Osteoblast (primary cell): ENCODE measurements around the gene ILRUN. TPM values are rescaled to one million over a fixed set of nuclear protein-coding genes. Genes with fewer than 3 reads are reported as not detected.
"Not testable (repeated sequence)": the region's sequence is repeated elsewhere in the genome, so short reads cannot be mapped to it uniquely, and the experiment has no call there.

Source experiments
- DNase-seq: peaks from one replicate; pipeline ENCODE4 v3.0.0; 2011; ENCODE audit warnings: low spot score, mixed read lengths; ENCODE audit not compliant: insufficient read length; ENCODE audit errors: missing footprints
- H2AFZ ChIP-seq: 2 replicates; pipeline ENCODE4 v1.6.0; 2011; ENCODE audit warnings: mild to moderate bottlenecking, low read length
- H3K27ac ChIP-seq: 2 replicates; pipeline ENCODE4 v1.5.1; 2011; ENCODE audit warnings: mild to moderate bottlenecking, low read depth, low read length, moderate library complexity
- H3K27me3 ChIP-seq: 2 replicates; pipeline ENCODE4 v1.6.0; 2012; ENCODE audit warnings: mild to moderate bottlenecking, control low read depth, inconsistent platforms, low read length, moderate library complexity; ENCODE audit not compliant: insufficient read depth
- H3K36me3 ChIP-seq: 2 replicates; pipeline ENCODE4 v1.5.1; 2011; ENCODE audit warnings: mild to moderate bottlenecking, low read length, control low read depth, moderate library complexity; ENCODE audit not compliant: insufficient read depth
- H3K4me1 ChIP-seq: 2 replicates; pipeline ENCODE4 v1.5.1; 2011; ENCODE audit warnings: mild to moderate bottlenecking, low read length, control low read depth, moderate library complexity; ENCODE audit not compliant: insufficient read depth
- H3K4me2 ChIP-seq: 2 replicates; pipeline ENCODE4 v1.6.0; 2011; ENCODE audit warnings: mild to moderate bottlenecking, low read length; ENCODE audit not compliant: insufficient read depth
- H3K4me3 ChIP-seq: fragments of 200-600 bp; sonication (generic); 3 replicates; pipeline ENCODE4 v1.5.1; 2012; ENCODE audit warnings: mild to moderate bottlenecking, low read length, inconsistent platforms; ENCODE audit not compliant: insufficient read depth
- H3K79me2 ChIP-seq: 2 replicates; pipeline ENCODE4 v1.6.0; 2012; ENCODE audit warnings: mild to moderate bottlenecking, low read length, control low read depth, inconsistent platforms; ENCODE audit not compliant: insufficient read depth
- H3K9me3 ChIP-seq: 2 replicates; pipeline ENCODE4 v1.5.1; 2011; ENCODE audit warnings: low read depth, low read length, control low read depth
- H4K20me1 ChIP-seq: 2 replicates; pipeline ENCODE4 v1.6.0; 2012; ENCODE audit warnings: mild to moderate bottlenecking, low read length, control low read depth; ENCODE audit not compliant: insufficient read depth
- total RNA-seq: library from RNA; depleted of rRNA; stranded (reverse); fragments of >200 nt; gene quantifications from 2 replicates; pipeline ENCODE4 v1.2.3, GENCODE V29; 2012
- TF ChIP-seq, protein P1 (sequence below): IDR thresholded peaks from 2 replicates; pipeline ENCODE4 v1.5.1; 2011; ENCODE audit warnings: mild to moderate bottlenecking, low read depth, low read length, moderate library complexity; ENCODE audit errors: extremely low read depth

Gene ILRUN
- total RNA-seq, 1 donor, result 38.0 TPM

DNA sequence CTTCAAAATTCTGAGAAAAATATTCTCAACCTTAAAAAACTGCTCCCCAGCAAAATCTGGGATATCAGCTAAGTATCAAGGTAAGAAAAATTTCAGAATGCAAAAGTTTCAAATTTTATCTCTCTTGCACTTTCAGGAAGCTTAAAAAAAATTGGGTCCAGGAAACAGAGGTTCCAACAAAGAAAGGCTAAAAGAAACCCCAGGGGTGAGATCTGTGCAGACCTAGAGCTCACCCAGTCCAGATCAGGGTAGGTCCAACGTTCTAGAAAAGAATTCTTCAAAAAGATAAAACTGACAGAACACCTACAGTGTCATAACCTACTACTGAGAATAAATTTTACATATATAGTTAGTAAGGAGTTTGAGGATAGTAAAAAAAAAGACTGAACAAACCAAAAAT is 23.5 kb downstream of the ILRUN start:
- TF ChIP-seq, protein P1, sequence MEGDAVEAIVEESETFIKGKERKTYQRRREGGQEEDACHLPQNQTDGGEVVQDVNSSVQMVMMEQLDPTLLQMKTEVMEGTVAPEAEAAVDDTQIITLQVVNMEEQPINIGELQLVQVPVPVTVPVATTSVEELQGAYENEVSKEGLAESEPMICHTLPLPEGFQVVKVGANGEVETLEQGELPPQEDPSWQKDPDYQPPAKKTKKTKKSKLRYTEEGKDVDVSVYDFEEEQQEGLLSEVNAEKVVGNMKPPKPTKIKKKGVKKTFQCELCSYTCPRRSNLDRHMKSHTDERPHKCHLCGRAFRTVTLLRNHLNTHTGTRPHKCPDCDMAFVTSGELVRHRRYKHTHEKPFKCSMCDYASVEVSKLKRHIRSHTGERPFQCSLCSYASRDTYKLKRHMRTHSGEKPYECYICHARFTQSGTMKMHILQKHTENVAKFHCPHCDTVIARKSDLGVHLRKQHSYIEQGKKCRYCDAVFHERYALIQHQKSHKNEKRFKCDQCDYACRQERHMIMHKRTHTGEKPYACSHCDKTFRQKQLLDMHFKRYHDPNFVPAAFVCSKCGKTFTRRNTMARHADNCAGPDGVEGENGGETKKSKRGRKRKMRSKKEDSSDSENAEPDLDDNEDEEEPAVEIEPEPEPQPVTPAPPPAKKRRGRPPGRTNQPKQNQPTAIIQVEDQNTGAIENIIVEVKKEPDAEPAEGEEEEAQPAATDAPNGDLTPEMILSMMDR, result no peak
- Histone ChIP-seq H4K20me1 (peaks cover 3% of the 10 kb centered on the region), H3K4me1 (peaks cover 20% of the 10 kb centered on the region), H3K27me3 (no peaks in the 10 kb centered on the region), H3K9me3 (no peaks in the 10 kb centered on the region), H3K36me3 (no peaks in the 10 kb centered on the region), H3K4me3 (no peak overlapping the region), H3K79me2 (peaks cover 90% of the 10 kb centered on the region), H3K27ac (no peak overlapping the region), H2AFZ (no peak overlapping the region), H3K4me2 (no peak overlapping the region)
- no peak for DNase-seq

DNA sequence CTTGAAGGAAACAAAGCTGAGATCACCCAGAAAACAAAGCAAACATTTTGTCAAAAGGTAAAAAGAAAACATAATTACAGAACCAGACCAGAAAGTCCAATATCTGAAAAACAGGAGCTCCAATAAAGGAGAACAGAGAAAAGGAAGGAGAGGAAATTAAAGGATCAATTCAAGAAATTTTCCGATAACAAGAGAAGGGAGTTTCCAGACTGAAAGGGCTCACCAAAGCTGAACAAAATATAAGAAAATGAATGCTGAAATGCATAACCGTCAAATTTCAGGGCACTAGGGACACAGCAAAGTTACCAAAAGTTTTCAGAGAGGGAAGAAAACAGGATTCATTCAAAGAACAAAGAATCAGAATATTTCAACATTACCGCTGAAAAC is 23.9 kb downstream of the ILRUN start:
- DNase-seq, result no peak
- no peak overlapping the region for H2AFZ ChIP-seq
- H3K4me2 ChIP-seq, result no peak overlapping the region
- H3K4me1 ChIP-seq, result peaks cover 22% of the 10 kb centered on the region
- no peaks in the 10 kb centered on the region for H3K36me3 ChIP-seq
- peaks cover 92% of the 10 kb centered on the region for H3K79me2 ChIP-seq
- peak overlapping the region; percentile 77 for H3K27ac ChIP-seq
- H3K27me3 ChIP-seq, result no peaks in the 10 kb centered on the region
- peaks cover 3% of the 10 kb centered on the region for H4K20me1 ChIP-seq
- H3K4me3 ChIP-seq, result no peak overlapping the region
- H3K9me3 ChIP-seq, result no peaks in the 10 kb centered on the region
- TF ChIP-seq, protein P1, result no peak

DNA sequence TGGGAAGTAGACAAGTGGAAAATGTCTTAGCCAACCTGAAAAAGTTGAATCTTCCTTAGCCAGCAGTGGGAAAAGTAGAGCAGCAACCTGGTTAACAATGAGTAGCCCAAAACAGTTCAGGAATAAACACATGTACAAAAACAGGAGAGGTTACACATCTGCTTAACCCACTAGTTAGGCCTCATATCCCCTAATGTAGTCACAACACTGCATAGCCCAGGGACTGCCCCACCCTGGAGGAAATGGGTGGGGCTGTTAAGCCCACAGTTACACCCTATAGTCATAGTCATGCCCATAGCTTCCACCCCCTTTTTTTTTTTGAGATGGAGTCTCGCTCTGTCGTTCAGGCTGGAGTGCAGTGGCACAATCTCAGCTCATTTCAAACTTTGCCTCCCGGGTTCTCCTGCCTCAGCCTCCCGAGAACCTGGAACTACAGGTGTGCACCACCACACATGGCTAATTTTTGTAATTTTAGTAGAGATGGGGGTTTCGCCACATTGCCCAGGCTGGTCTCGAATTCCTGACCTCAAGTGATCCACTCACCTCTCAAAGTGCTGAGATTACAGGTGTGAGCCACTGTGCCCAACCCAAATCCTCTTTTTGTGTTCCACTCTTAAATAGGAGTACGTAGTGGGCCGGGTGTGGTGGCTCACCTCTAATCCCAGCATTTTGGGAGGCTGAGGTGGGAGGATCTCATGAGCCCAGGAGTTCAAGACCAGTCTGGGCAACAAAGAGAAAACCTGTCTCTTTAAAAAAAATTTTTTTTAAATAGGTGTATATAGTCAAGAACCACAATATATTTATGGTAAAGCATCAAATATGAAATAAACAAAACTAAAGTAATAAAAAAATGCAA is 24.5 kb downstream of the ILRUN start:
- DNase-seq, result peak; percentile 90
- H3K79me2 ChIP-seq, result peaks cover 93% of the 10 kb centered on the region
- no peaks in the 10 kb centered on the region for H3K27me3 ChIP-seq
- H3K4me2 ChIP-seq, result peak overlapping the region; percentile 56
- H3K4me1 ChIP-seq, result peaks cover 22% of the 10 kb centered on the region
- peak overlapping the region; percentile 14 for H2AFZ ChIP-seq
- H3K9me3 ChIP-seq, result no peaks in the 10 kb centered on the region
- TF ChIP-seq, protein P1, result no peak
- peaks cover 3% of the 10 kb centered on the region for H4K20me1 ChIP-seq
- H3K4me3 ChIP-seq, result peak overlapping the region; percentile 21
- H3K27ac ChIP-seq, result peak overlapping the region; percentile 77
- no peaks in the 10 kb centered on the region for H3K36me3 ChIP-seq

DNA sequence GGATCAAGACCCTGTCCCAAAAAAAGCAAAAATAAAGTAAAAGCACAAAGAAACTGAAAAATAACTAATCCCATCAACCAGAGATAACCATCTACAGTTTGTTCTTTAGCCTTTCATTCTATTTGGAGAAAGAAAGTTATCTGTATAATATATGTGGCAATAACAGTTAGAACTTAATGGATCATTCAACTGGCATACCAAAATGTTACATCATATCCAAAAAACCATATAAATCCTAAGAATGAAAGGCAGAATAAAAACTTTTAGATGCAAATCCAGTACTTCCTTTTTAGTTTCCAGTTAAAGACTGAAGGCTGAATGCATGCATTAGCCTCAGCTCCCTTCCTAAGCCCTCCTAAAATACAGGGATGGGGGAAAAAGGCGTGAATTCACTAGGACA is 25.2 kb downstream of the ILRUN start:
- peak overlapping the region; percentile 14 for H2AFZ ChIP-seq
- peak overlapping the region; percentile 56 for H3K4me2 ChIP-seq
- no peaks in the 10 kb centered on the region for H3K36me3 ChIP-seq
- H3K4me3 ChIP-seq, result peak overlapping the region; percentile 21
- H3K4me1 ChIP-seq, result peaks cover 22% of the 10 kb centered on the region
- no peaks in the 10 kb centered on the region for H3K27me3 ChIP-seq
- peaks cover 93% of the 10 kb centered on the region for H3K79me2 ChIP-seq
- peak; percentile 14 for DNase-seq
- no peaks in the 10 kb centered on the region for H3K9me3 ChIP-seq
- peaks cover 3% of the 10 kb centered on the region for H4K20me1 ChIP-seq
- peak overlapping the region; percentile 77 for H3K27ac ChIP-seq
- TF ChIP-seq, protein P1, result no peak

DNA sequence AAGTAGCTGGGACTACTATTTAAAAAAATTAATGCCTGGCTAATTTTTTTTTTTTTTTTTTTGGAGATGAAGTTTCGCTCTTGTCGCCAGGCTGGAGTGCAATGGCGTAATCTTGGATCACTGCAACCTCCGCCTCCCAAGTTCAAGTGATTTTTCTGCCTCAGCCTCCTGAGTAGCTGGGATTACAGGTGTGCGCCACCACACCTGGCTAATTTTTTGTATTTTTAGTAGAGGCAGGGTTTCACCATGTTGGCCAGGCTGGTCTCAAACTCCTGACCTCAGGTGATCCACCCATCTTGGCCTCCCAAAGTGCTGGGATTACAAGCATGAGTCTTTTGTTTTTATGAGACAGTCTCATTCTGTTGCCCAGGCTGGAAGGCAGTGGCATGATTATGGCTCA is 27.8 kb downstream of the ILRUN start:
- Histone ChIP-seq H3K4me1 (peaks cover 37% of the 10 kb centered on the region), H3K79me2 (peaks cover 88% of the 10 kb centered on the region)
- not testable (repeated sequence) for H3K36me3 ChIP-seq, H3K9me3 ChIP-seq, H3K4me2 ChIP-seq, H4K20me1 ChIP-seq, H3K4me3 ChIP-seq, H2AFZ ChIP-seq, DNase-seq, H3K27ac ChIP-seq, H3K27me3 ChIP-seq
